ENCODE measurements around the gene TMEM14A. TPM values are rescaled to one million over a fixed set of nuclear protein-coding genes. Genes with fewer than 3 reads are reported as not detected.

Gene TMEM14A
- total and polyA plus RNA-seq, 2 of the 8 experiments (the other 6 are each of a cell fraction or from before 2014, with no cell fraction given), result 11.1 to 11.2 TPM

DNA sequence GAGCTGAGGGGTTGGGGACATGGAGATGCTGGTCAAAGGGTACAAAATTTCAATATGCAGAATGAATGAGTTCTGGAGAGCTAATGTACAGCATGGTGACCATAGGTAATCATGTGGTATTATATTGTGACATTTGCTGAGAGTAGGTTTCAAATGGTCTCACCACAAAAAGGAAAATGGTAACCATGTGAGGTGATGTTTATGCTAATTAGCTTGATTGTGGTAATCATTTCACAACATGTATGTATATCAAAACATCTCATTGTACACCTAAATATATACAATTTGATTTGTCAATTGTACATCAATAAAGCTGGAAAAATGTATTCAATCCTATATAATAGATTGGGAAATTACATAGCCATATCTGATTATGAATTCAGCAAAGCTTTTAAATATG, 29.5 kb upstream of the TMEM14A start (continued):
- TF ChIP-seq SP1 (IDR thresholded peaks at IDR 0.05; ENCODE audit: low read depth, low read length) (no peak), FOSL1 (IDR thresholded peaks at IDR 0.05; ENCODE audit: insufficient read depth, low read depth, low read length) (no peak), NRF1 (IDR thresholded peaks at IDR 0.05; ENCODE audit: low read depth, low read length) (no peak), CTBP2 (IDR thresholded peaks at IDR 0.05; ENCODE audit: borderline replicate concordance, insufficient read depth, insufficient read length, low read length) (no peak), ATF2 (IDR thresholded peaks at IDR 0.05; ENCODE audit: low read length) (no peak)
